Lung (tissue), 12 donors: ENCODE results near the gene BRD3. TPM values are rescaled to one million over a fixed set of nuclear protein-coding genes. Genes with fewer than 3 reads are reported as not detected.
A peak's percentile ranks its signal among the peaks of the same experiment; 100 is the strongest.
"Not testable (repeated sequence)": the region's sequence is repeated elsewhere in the genome, so short reads cannot be mapped to it uniquely, and the experiment has no call there.

ENCODE experiments used
- ATAC-seq: fragments of 200-7000 bp; cut with Tn5 transposase; one replicate; pipeline ENCODE4 v1.9.1; 2020; ENCODE audit warnings: moderate number of reproducible peaks; ENCODE audit not compliant: insufficient read depth, low FRiP score
- DNase-seq, 3 donors: peaks; one replicate each; pipeline ENCODE4 v3.0.0-alpha.2; 2013 to 2017
- H3K27ac ChIP-seq, 2 donors: one replicate each; pipeline ENCODE4 v1.5.1; 2013; ENCODE audit warnings: mild to moderate bottlenecking in 2 of 2, moderate library complexity in 2 of 2, control low read depth in 1 of 2, inconsistent platforms in 1 of 2, low read depth in 1 of 2, low read length in 1 of 2
- H3K27me3 ChIP-seq, 3 donors: one replicate each; pipeline ENCODE4 v1.5.1; 2013; ENCODE audit warnings: low read length in 2 of 3; ENCODE audit not compliant: control insufficient read depth in 3 of 3, insufficient read depth in 3 of 3
- H3K36me3 ChIP-seq, 4 donors: one replicate each; pipeline ENCODE4 v1.5.1; 2013; ENCODE audit warnings: low read length in 4 of 4, mild to moderate bottlenecking in 1 of 4, moderate library complexity in 1 of 4; ENCODE audit not compliant: control insufficient read depth in 4 of 4, insufficient read depth in 4 of 4
- H3K4me1 ChIP-seq, 5 donors: one replicate each; pipeline ENCODE4 v1.5.1; 2013; ENCODE audit warnings: low read length in 5 of 5, mild to moderate bottlenecking in 2 of 5, moderate library complexity in 1 of 5; ENCODE audit not compliant: control insufficient read depth in 5 of 5, insufficient read depth in 5 of 5
- H3K4me3 ChIP-seq: one replicate; pipeline ENCODE4 v1.5.1; 2013; ENCODE audit warnings: mild to moderate bottlenecking, control low read depth, moderate library complexity
- H3K9ac ChIP-seq, 2 donors: one replicate each; pipeline ENCODE4 v1.5.1; 2013; ENCODE audit warnings: low read length in 2 of 2, control low read depth in 1 of 2; ENCODE audit not compliant: insufficient read depth in 1 of 2
- H3K9me3 ChIP-seq, 4 donors: one replicate each; pipeline ENCODE4 v1.5.1; 2013; ENCODE audit warnings: low read length in 3 of 4, mild to moderate bottlenecking in 1 of 4, moderate library complexity in 1 of 4; ENCODE audit not compliant: control insufficient read depth in 4 of 4, insufficient read depth in 3 of 4
- CTCF ChIP-seq: IDR thresholded peaks from 2 replicates; pipeline ENCODE4 v1.5.1; 2012; ENCODE audit warnings: mild to moderate bottlenecking; ENCODE audit errors: control extremely low read depth, extremely low read depth
- WGBS, 2 donors: extraction: QIAGEN DNeasy Blood & Tissue Kit; methylation state at CpG; one replicate each; pipeline ENCODE4 v1.1.7; 2013; 5-methylcytosine and 5-hydroxymethylcytosine counted together
- polyA plus RNA-seq, 2 donors: library from polyadenylated mRNA; stranded (reverse); fragments of 200-250 nt; gene quantifications; one replicate each; pipeline ENCODE4 v1.2.1, GENCODE V29; 2013
- total RNA-seq, 2 donors: library from RNA; depleted of rRNA in 1 of 2; stranded (reverse); fragments of >200 nt in 1 of 2; gene quantifications; one replicate each; pipeline ENCODE4 v1.2.1, GENCODE V29; 2014 to 2021
- donor health status: control.
- donor health status: control.
- donor health status: Bipolar disorder and iron deficiency.
- donor health status: healthy.
- donor health status: DM: yes; HTN: yes; CAD: no.

BRD3 gene
- total and polyA plus RNA-seq, 4 donors = 9.1 to 38.5 (median 21.9) TPM

DNA sequence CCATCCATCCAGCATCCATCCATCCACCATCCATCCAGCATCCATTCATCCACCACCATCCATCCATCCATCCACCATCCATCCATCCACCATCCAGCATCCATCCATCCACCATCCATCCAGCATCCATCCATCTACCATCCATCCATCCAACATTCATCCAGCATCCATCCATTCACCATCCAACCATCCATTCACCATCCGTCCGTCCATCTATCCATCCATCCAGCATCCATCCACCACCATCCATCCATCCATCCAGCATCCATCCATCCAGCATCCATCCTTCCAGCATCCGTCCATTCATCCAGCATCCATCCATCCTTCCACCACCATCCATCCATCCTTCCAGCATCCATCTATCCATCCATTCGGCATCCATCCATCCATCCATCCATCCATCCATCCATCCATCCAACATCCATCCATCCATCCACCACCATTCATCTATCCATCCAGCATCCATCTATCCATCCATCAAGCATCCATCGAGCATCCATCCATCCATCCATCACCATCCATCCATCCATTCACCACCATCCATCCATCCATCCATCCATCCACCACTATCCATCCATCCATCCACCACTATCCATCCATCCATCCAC lies 35.7 kb upstream of the BRD3 start:
- WGBS, 2 donors = 75 to 96% methylated on average over 5 of the region's 5 CpGs

GRCh38 chr9:134101623-134102149 lies 33.9 kb upstream of the BRD3 start:
- ATAC-seq (no peak), DNase-seq (no peak)
- H3K9me3 ChIP-seq = peaks cover 0 to 4% (median 0%) of the 10 kb centered on the region in 4 donors
- no peaks in the 10 kb centered on the region for H3K27me3 ChIP-seq
- H3K9ac ChIP-seq = no peak overlapping the region
- no peak for TF ChIP-seq CTCF
- no peaks in the 10 kb centered on the region for H3K36me3 ChIP-seq
- H3K4me1 ChIP-seq = no peaks in the 10 kb centered on the region
- 72 to 80% methylated on average over 11 of the region's 11 CpGs for WGBS, 2 donors
- H3K4me3 ChIP-seq = no peak overlapping the region
- H3K27ac ChIP-seq = no peak overlapping the region

More for the DNA sequence above, 35.7 kb upstream of the BRD3 start:
- TF ChIP-seq CTCF = no peak
- H3K9me3 ChIP-seq = peaks cover 0 to 4% (median 0%) of the 10 kb centered on the region in 4 donors
- ATAC-seq = no peak
- no peaks in the 10 kb centered on the region for H3K4me1 ChIP-seq
- no peaks in the 10 kb centered on the region for H3K27me3 ChIP-seq
- DNase-seq = no peak
- H3K9ac ChIP-seq = no peak overlapping the region
- H3K27ac ChIP-seq = no peak overlapping the region
- H3K36me3 ChIP-seq = no peaks in the 10 kb centered on the region
- no peak overlapping the region for H3K4me3 ChIP-seq

GRCh38 chr9:134101133-134101532 lies 33.3 kb upstream of the BRD3 start:
- ATAC-seq, H3K36me3 ChIP-seq, H3K27ac ChIP-seq, H3K9me3 ChIP-seq, H3K4me1 ChIP-seq, H3K27me3 ChIP-seq, H3K9ac ChIP-seq, H3K4me3 ChIP-seq: not testable (repeated sequence)
- DNase-seq = peak in 1 of 3 donors; percentile 12
- 61 to 64% methylated on average over 6 of the region's 6 CpGs for WGBS, 2 donors

GRCh38 chr9:134100040-134100439 lies 32.2 kb upstream of the BRD3 start:
- Histone ChIP-seq H3K9ac (no peak overlapping the region), H3K4me1 (no peaks in the 10 kb centered on the region), H3K4me3 (no peak overlapping the region), H3K9me3 (peaks cover 0 to 4% (median 0%) of the 10 kb centered on the region in 4 donors), H3K27me3 (no peaks in the 10 kb centered on the region), H3K27ac (no peak overlapping the region), H3K36me3 (no peaks in the 10 kb centered on the region)
- WGBS, 2 donors = 92 to 93% methylated on average over 5 of the region's 5 CpGs
- no peak for DNase-seq
- TF ChIP-seq CTCF = no peak
- ATAC-seq = no peak
